Measurements from ENCODE around the gene TNFSF10.

GRCh38 chr3:172561897-172562640, 38.8 kb upstream of the TNFSF10 start:
- TF ChIP-seq CTCF (IDR thresholded peaks at IDR 0.05; ENCODE audit: insufficient read depth, low read length, poor library complexity, severe bottlenecking) (no peak), EZH2phosphoT487 (conservative IDR thresholded peaks at IDR 0.05; ENCODE audit: low read length) (no peak)

Data from SU-DHL-6 (cell line).